B cell (primary cell): ENCODE results near the gene TCEAL6. TPM values are rescaled to one million over a fixed set of nuclear protein-coding genes. Genes with fewer than 3 reads are reported as not detected.

Source experiments
- ATAC-seq: fragments of 200-7000 bp; cut with Tn5 transposase; one replicate; pipeline ENCODE4 v1.10.0; 2021; ENCODE audit warnings: low read depth, mild to moderate bottlenecking, moderate number of reproducible peaks, moderate library complexity
- CTCF ChIA-PET: fragments of 350-600 bp; sonication (Branson Sonifier 250); formaldehyde crosslinking; loops from one replicate; lab custom pipeline; 2021; ENCODE audit warnings: antibody characterized with exemption, inconsistent platforms; lab: Charles Lee
- POLR2A ChIA-PET: fragments of 350-600 bp; sonication (Branson Sonifier 250); formaldehyde crosslinking; loops from one replicate; lab custom pipeline; 2021; ENCODE audit warnings: antibody characterized with exemption; lab: Charles Lee
- DNase-seq: peaks from one replicate; pipeline ENCODE4 v3.0.0; 2013
- H2AFZ ChIP-seq: 2 replicates; pipeline ENCODE4 v1.6.1; 2012; ENCODE audit warnings: mild to moderate bottlenecking, low read depth, low read length; ENCODE audit not compliant: insufficient read depth, poor library complexity, severe bottlenecking
- H3K27ac ChIP-seq, 2 donors: 1 replicate in 1 of 2; 2 replicates in 1 of 2; pipeline ENCODE4 v1.5.1; 2012 to 2013; ENCODE audit warnings: low read length in 2 of 2, mild to moderate bottlenecking in 2 of 2, moderate library complexity in 1 of 2
- H3K27me3 ChIP-seq, 4 experiments: fragments of 200-600 bp in 1 of 4; sonication (generic) in 1 of 4; replicated peaks in 1 of 4; 1 replicate in 2 of 4; 2 replicates in 2 of 4; pipeline versions ENCODE4 v1.6.1 to v1.7.0; 2013 to 2016; ENCODE audit warnings: low read length in 3 of 4, mild to moderate bottlenecking in 2 of 4, mixed read lengths in 1 of 4, moderate library complexity in 1 of 4; ENCODE audit not compliant: insufficient read depth in 4 of 4, control insufficient read depth in 3 of 4; ENCODE audit errors: control extremely low read depth in 1 of 4
- H3K36me3 ChIP-seq, 2 experiments: replicated peaks in 1 of 2; 1 replicate in 1 of 2; 2 replicates in 1 of 2; pipeline versions ENCODE4 v1.6.1 to v1.7.1; 2013; ENCODE audit warnings: low read length in 1 of 2; ENCODE audit not compliant: insufficient read depth in 2 of 2, control insufficient read depth in 1 of 2; ENCODE audit errors: control extremely low read depth in 1 of 2, extremely low read depth in 1 of 2
- H3K4me1 ChIP-seq, 2 donors: fragments of 200-600 bp in 1 of 2; sonication (generic) in 1 of 2; 1 replicate in 1 of 2; 2 replicates in 1 of 2; pipeline versions ENCODE4 v1.5.1 to v1.6.1; 2013 to 2017; ENCODE audit warnings: low read length in 2 of 2; ENCODE audit not compliant: control insufficient read depth in 2 of 2, insufficient read depth in 2 of 2
- H3K4me2 ChIP-seq: replicated peaks from 2 replicates; pipeline ENCODE3; 2012; ENCODE audit warnings: mild to moderate bottlenecking, low read depth, low read length; ENCODE audit not compliant: poor library complexity, severe bottlenecking
- H3K4me3 ChIP-seq, 5 experiments: fragments of 200-600 bp in 1 of 5; sonication (generic) in 1 of 5; 1 replicate in 3 of 5; 2 replicates in 2 of 5; pipeline versions ENCODE4 v1.5.1 to v1.7.0; 2011 to 2016; ENCODE audit warnings: low read length in 4 of 5, mild to moderate bottlenecking in 4 of 5, low read depth in 2 of 5, control low read depth in 1 of 5, moderate library complexity in 1 of 5; ENCODE audit not compliant: insufficient read depth in 1 of 5; ENCODE audit errors: control extremely low read depth in 1 of 5, extremely low read depth in 1 of 5
- H3K79me2 ChIP-seq: fragments of 200-600 bp; sonication (generic); one replicate; pipeline ENCODE4 v1.6.0; 2016; ENCODE audit warnings: low read length; ENCODE audit not compliant: control insufficient read depth, insufficient read depth
- H3K9ac ChIP-seq: fragments of 200-600 bp; sonication (generic); 2 replicates; pipeline ENCODE4 v1.6.1; 2017; ENCODE audit warnings: mild to moderate bottlenecking, low read length, moderate library complexity
- H3K9me3 ChIP-seq, 3 donors: one replicate each; pipeline versions ENCODE4 v1.6.1 to v1.7.1; 2013; ENCODE audit warnings: low read length in 2 of 3; ENCODE audit not compliant: control insufficient read depth in 2 of 3, insufficient read depth in 1 of 3; ENCODE audit errors: control extremely low read depth in 1 of 3
- H4K20me1 ChIP-seq: 2 replicates; pipeline ENCODE4 v1.6.0; 2012; ENCODE audit warnings: mild to moderate bottlenecking, low read length; ENCODE audit not compliant: insufficient read depth, control insufficient read depth, poor library complexity, severe bottlenecking
- H3K27ac Mint-ChIP-seq: one replicate; pipeline ENCODE4 v1.8.0; 2021; ENCODE audit warnings: mixed read lengths
- H3K27me3 Mint-ChIP-seq: one replicate; pipeline ENCODE4 v1.8.0; 2021; ENCODE audit warnings: mixed read lengths
- H3K4me1 Mint-ChIP-seq: one replicate; pipeline ENCODE4 v1.8.0; 2021; ENCODE audit warnings: mixed read lengths
- H3K4me3 Mint-ChIP-seq: one replicate; pipeline ENCODE4 v1.8.0; 2021; ENCODE audit warnings: mixed read lengths
- H3K9me3 Mint-ChIP-seq: one replicate; pipeline ENCODE4 v1.8.0; 2022; ENCODE audit warnings: mixed read lengths; ENCODE audit not compliant: insufficient read depth
- CTCF ChIP-seq: fragments of 200-600 bp; IDR thresholded peaks from one replicate; pipeline ENCODE4 v1.8.0; 2022; ENCODE audit warnings: antibody characterized with exemption, mild to moderate bottlenecking
- EZH2 ChIP-seq: IDR thresholded peaks from 2 replicates; pipeline ENCODE4 v1.6.1; 2012; ENCODE audit warnings: borderline replicate concordance, low read depth, mild to moderate bottlenecking, moderate library complexity, low read length; ENCODE audit not compliant: insufficient read depth, poor library complexity, severe bottlenecking
- WGBS: methylation state at CpG from one replicate; pipeline ENCODE4 v1.1.5; 2013; ENCODE audit warnings: missing lambda C conversion rate; ENCODE audit not compliant: insufficient coverage; 5-methylcytosine and 5-hydroxymethylcytosine counted together
- intact Hi-C: fragments of 100-400 bp; cut with micrococcal nuclease; formaldehyde crosslinking; loops from one replicate; pipeline ENCODE4 v1.10.0; 2022
- polyA plus RNA-seq: library from polyadenylated mRNA; depleted of rRNA; stranded (reverse); fragments of >200 nt; gene quantifications from 2 replicates; pipeline ENCODE4 v1.2.3, GENCODE V29; 2012
- total RNA-seq, 2 donors: library from RNA; stranded (reverse); fragments of 120-200 nt in 1 of 2; gene quantifications; 1 replicate in 1 of 2; 2 replicates in 1 of 2; pipeline versions ENCODE4 v1.2.3 to v1.2.4, GENCODE V29; 2013 to 2022

Gene TCEAL6
- total and polyA plus RNA-seq, 2 donors (not counting 1 experiment from before 2014, with no cell fraction given), result not detected

DNA sequence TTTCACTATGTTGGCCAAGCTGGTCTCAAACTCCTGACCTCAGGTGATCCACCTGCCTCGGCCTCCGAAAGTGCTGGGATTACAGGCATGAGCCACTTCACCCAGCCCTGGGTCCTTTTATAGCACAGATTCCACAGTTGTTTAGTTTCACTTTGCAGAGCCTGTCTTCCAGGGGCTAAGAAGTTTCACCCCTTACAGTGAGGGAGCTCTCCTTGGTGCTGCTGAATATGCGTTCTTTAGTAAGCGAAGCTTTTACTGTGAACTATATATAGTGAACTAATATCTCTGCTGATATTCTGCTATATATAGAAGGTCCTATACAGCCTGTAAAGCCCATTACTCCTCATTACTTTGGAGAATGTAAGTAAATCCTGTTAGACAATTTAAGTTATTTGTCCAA lies 4.2 kb downstream of the TCEAL6 start:
- no CpG with 5 or more reads among the region's 4 CpGs for WGBS
- no peaks in the 10 kb centered on the region for H3K79me2 ChIP-seq
- intact Hi-C loops, result no loop called here
- TF ChIP-seq CTCF (no peak), EZH2 (no peak)
- no peak overlapping the region for H3K4me3 ChIP-seq
- no peak overlapping the region for H2AFZ ChIP-seq
- H3K9me3 ChIP-seq, result no peaks in the 10 kb centered on the region
- ChIA-PET CTCF (no interaction called here), POLR2A (no interaction called here)
- no peak overlapping the region for H3K27ac ChIP-seq
- no peak overlapping the region for H3K4me2 ChIP-seq
- no peaks in the 10 kb centered on the region for H3K4me1 ChIP-seq
- DNase-seq (no peak), ATAC-seq (no peak)
- H3K27me3 ChIP-seq, result no peaks in the 10 kb centered on the region
- H4K20me1 ChIP-seq, result no peaks in the 10 kb centered on the region
- Mint-ChIP-seq H3K9me3 (no peaks in the 10 kb centered on the region), H3K4me1 (no peaks in the 10 kb centered on the region), H3K4me3 (no peak overlapping the region), H3K27ac (no peak overlapping the region), H3K27me3 (peaks cover 6% of the 10 kb centered on the region)
- H3K36me3 ChIP-seq, result no peaks in the 10 kb centered on the region
- H3K9ac ChIP-seq, result no peak overlapping the region

DNA sequence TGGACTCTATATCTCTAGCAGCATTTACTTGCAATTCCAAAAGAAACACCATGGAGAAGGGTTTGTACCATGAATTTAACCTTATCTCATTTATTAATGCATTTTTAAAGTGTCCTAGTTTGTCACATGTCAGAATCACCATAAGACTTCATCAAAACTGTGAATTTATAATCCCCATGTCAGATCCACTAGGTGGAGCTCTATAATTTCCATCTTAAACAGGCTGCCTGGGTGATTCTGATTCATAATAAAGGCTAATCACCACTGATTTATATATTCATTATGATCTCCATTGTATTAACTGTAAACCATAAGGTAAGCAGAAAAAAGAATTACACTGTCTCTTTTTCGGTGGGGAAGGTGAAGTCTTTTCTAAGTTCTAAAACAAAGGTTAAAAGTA lies 12.8 kb downstream of the TCEAL6 start:
- H3K4me3 ChIP-seq, result no peak overlapping the region
- no peak overlapping the region for H2AFZ ChIP-seq
- CTCF ChIA-PET, result interaction anchor here (1.4 kb wide), 1 partner anchor 770 kb away, joined by 3 read pairs; no protein-coding TSS in a partner anchor
- no peak for TF ChIP-seq CTCF
- TF ChIP-seq EZH2, result no peak
- Mint-ChIP-seq H3K9me3 (no peaks in the 10 kb centered on the region), H3K4me3 (no peak overlapping the region), H3K27me3 (peaks cover 28% of the 10 kb centered on the region), H3K27ac (no peak overlapping the region), H3K4me1 (peaks cover 2% of the 10 kb centered on the region)
- peaks cover 0 to 3% (median 0%) of the 10 kb centered on the region in 4 experiments for H3K27me3 ChIP-seq
- no peak overlapping the region for H3K4me2 ChIP-seq
- no peak overlapping the region for H3K27ac ChIP-seq
- no peaks in the 10 kb centered on the region for H3K36me3 ChIP-seq
- intact Hi-C loops, result no loop called here
- H4K20me1 ChIP-seq, result no peaks in the 10 kb centered on the region
- no peak for DNase-seq
- H3K9me3 ChIP-seq, result no peaks in the 10 kb centered on the region
- H3K4me1 ChIP-seq, result no peaks in the 10 kb centered on the region
- H3K9ac ChIP-seq, result no peak overlapping the region
- no peaks in the 10 kb centered on the region for H3K79me2 ChIP-seq
- POLR2A ChIA-PET, result no interaction called here
- no peak for ATAC-seq
- WGBS, result no CpG with 5 or more reads among the region's 1 CpG
